GM23338 (cell line): ENCODE measurements around the gene DCLK3. TPM values are rescaled to one million over a fixed set of nuclear protein-coding genes. Genes with fewer than 3 reads are reported as not detected.

ENCODE experiments used
- ATAC-seq: fragments of 200-7000 bp; cut with Tn5 transposase; 3 replicates; pipeline ENCODE4 v1.9.1; 2020
- DNase-seq: peaks from one replicate; pipeline ENCODE4 v3.0.0-alpha.2; 2015; ENCODE audit warnings: low spot score
- H2AFZ ChIP-seq: fragments of 200-600 bp; sonication (generic); 2 replicates; pipeline ENCODE4 v1.8.0; 2016; ENCODE audit warnings: antibody characterized with exemption, mild to moderate bottlenecking, moderate library complexity
- H3F3A ChIP-seq: fragments of 200-600 bp; sonication (generic); replicated peaks from 2 replicates; pipeline ENCODE4 v1.8.0; 2017; ENCODE audit warnings: antibody characterized with exemption, mixed run types, low read depth
- H3K27ac ChIP-seq: fragments of 200-600 bp; sonication (generic); 2 replicates; pipeline ENCODE4 v1.6.1; 2016; ENCODE audit warnings: low read depth
- H3K27me3 ChIP-seq: fragments of 200-600 bp; sonication (generic); 2 replicates; pipeline ENCODE4 v1.8.0; 2016; ENCODE audit warnings: mild to moderate bottlenecking, mixed run types, moderate library complexity; ENCODE audit not compliant: insufficient read depth
- H3K36me3 ChIP-seq: fragments of 200-600 bp; sonication (generic); 2 replicates; pipeline ENCODE4 v1.8.0; 2016; ENCODE audit warnings: mild to moderate bottlenecking; ENCODE audit not compliant: insufficient read depth
- H3K4me1 ChIP-seq: fragments of 200-600 bp; sonication (generic); 2 replicates; pipeline ENCODE4 v1.8.0; 2016; ENCODE audit warnings: mild to moderate bottlenecking, moderate library complexity; ENCODE audit not compliant: insufficient read depth
- H3K4me2 ChIP-seq: fragments of 200-600 bp; sonication (generic); 2 replicates; pipeline ENCODE4 v1.7.1; 2017; ENCODE audit warnings: mixed run types
- H3K4me3 ChIP-seq: fragments of 200-600 bp; sonication (generic); 2 replicates; pipeline ENCODE4 v1.6.1; 2016; ENCODE audit warnings: mixed run types
- H3K79me2 ChIP-seq: fragments of 200-600 bp; sonication (generic); replicated peaks from 2 replicates; pipeline ENCODE4 v1.8.0; 2017; ENCODE audit warnings: mild to moderate bottlenecking; ENCODE audit not compliant: insufficient read depth
- H3K9me2 ChIP-seq: fragments of 200-600 bp; sonication (generic); 2 replicates; pipeline ENCODE4 v1.8.0; 2017; ENCODE audit not compliant: insufficient read depth
- H4K20me1 ChIP-seq: fragments of 200-600 bp; sonication (generic); replicated peaks from 2 replicates; pipeline ENCODE4 v1.8.0; 2017; ENCODE audit warnings: mild to moderate bottlenecking; ENCODE audit not compliant: insufficient read depth
- H3K27ac Mint-ChIP-seq: 2 replicates; pipeline ENCODE4 v1.8.0; 2020; ENCODE audit warnings: inconsistent platforms, mild to moderate bottlenecking, moderate library complexity, mixed read lengths
- H3K27me3 Mint-ChIP-seq: 3 replicates; pipeline ENCODE4 v1.8.0; 2022; ENCODE audit warnings: low read depth, mild to moderate bottlenecking, moderate library complexity, mixed read lengths, inconsistent platforms; ENCODE audit not compliant: insufficient read depth, poor library complexity
- H3K36me3 Mint-ChIP-seq: 3 replicates; pipeline ENCODE4 v1.8.0; 2021; ENCODE audit warnings: low read depth, mild to moderate bottlenecking, inconsistent platforms, moderate library complexity, mixed read lengths
- H3K4me1 Mint-ChIP-seq: 3 replicates; pipeline ENCODE4 v1.8.0; 2020; ENCODE audit warnings: mild to moderate bottlenecking, inconsistent platforms, mixed read lengths
- H3K4me3 Mint-ChIP-seq: 3 replicates; pipeline ENCODE4 v1.8.0; 2021; ENCODE audit warnings: moderate library complexity, mild to moderate bottlenecking, inconsistent platforms, mixed read lengths
- H3K9me3 Mint-ChIP-seq: 3 replicates; pipeline ENCODE4 v1.8.0; 2020; ENCODE audit warnings: moderate library complexity, mild to moderate bottlenecking, inconsistent platforms, mixed read lengths
- NANOG ChIP-seq: IDR thresholded peaks from 2 replicates; pipeline ENCODE4 v1.6.1; 2016; ENCODE audit warnings: antibody characterized with exemption, borderline replicate concordance
- ZNF462 ChIP-seq: fragments of 250-450 bp; sonication (Bioruptor Pico); IDR thresholded peaks from 2 replicates; pipeline ENCODE4 v1.5.0; 2020; ENCODE audit warnings: mild to moderate bottlenecking, moderate library complexity
- polyA plus RNA-seq: library from polyadenylated mRNA; unstranded; fragments of >200 nt; fragmentation: Nextera tagmentation; extraction: Ambion mirVana; gene quantifications from 2 replicates; pipeline ENCODE4 v1.2.1, GENCODE V29; 2016
- total RNA-seq: library from RNA; depleted of rRNA; stranded (reverse); fragments of >200 nt; shearing (Covaris generic); gene quantifications from 2 replicates; pipeline ENCODE4 v1.2.3, GENCODE V29; 2014

Gene DCLK3
- total and polyA plus RNA-seq, 2 experiments from 2014 or later, result 0.40 to 0.66 TPM

GRCh38 chr3:36733162-36733696 lies 31.1 kb downstream of the DCLK3 start (continued):
- no peak for TF ChIP-seq ZNF462 (CRISPR knock-in tag)

- H3K9me2 ChIP-seq, result no peaks in the 10 kb centered on the region
- H3F3A ChIP-seq, result no peaks in the 10 kb centered on the region
- H3K36me3 Mint-ChIP-seq, result no peaks in the 10 kb centered on the region
- H3K79me2 ChIP-seq, result no peaks in the 10 kb centered on the region
- no peak overlapping the region for H3K4me3 ChIP-seq
- no peaks in the 10 kb centered on the region for H4K20me1 ChIP-seq
- H3K4me2 ChIP-seq, result no peak overlapping the region
- no peak overlapping the region for H3K27ac Mint-ChIP-seq
- H3K4me3 Mint-ChIP-seq, result no peak overlapping the region
- no peak for DNase-seq
- TF ChIP-seq ZNF462 (CRISPR knock-in tag) (no peak), NANOG (no peak)
- H2AFZ ChIP-seq, result no peak overlapping the region
- H3K36me3 ChIP-seq, result no peaks in the 10 kb centered on the region
- H3K27me3 Mint-ChIP-seq, result peaks cover 3% of the 10 kb centered on the region
- no peaks in the 10 kb centered on the region for H3K9me3 Mint-ChIP-seq
- ATAC-seq, result no peak
- H3K27me3 ChIP-seq, result no peaks in the 10 kb centered on the region
- H3K4me1 ChIP-seq, result no peaks in the 10 kb centered on the region
- no peak overlapping the region for H3K27ac ChIP-seq
- no peaks in the 10 kb centered on the region for H3K4me1 Mint-ChIP-seq
Observed at GRCh38 chr3:36730966-36731365, 33.4 kb downstream of the DCLK3 start.
